HEK293T (cell line): ENCODE data around the gene ALPK1.

Experiments used
- BHLHE40 ChIP-seq: fragments of 450-650 bp; IDR thresholded peaks from 2 replicates; pipeline ENCODE4 v1.6.1; 2016; ENCODE audit warnings: mild to moderate bottlenecking, moderate library complexity, borderline replicate concordance
- FOXK2 ChIP-seq: fragments of 450-650 bp; IDR thresholded peaks from 2 replicates; pipeline ENCODE4 v1.6.1; 2016; ENCODE audit warnings: mild to moderate bottlenecking
- FOXM1 ChIP-seq: fragments of 450-650 bp; IDR thresholded peaks from 2 replicates; pipeline ENCODE4 v1.6.1; 2017; ENCODE audit warnings: mild to moderate bottlenecking, borderline replicate concordance
- HDGF ChIP-seq: fragments of 450-650 bp; IDR thresholded peaks from 2 replicates; pipeline ENCODE4 v1.6.1; 2017; ENCODE audit warnings: antibody characterized with exemption, borderline replicate concordance
- LEF1 ChIP-seq: fragments of 450-650 bp; IDR thresholded peaks from 2 replicates; pipeline ENCODE4 v1.6.1; 2017; ENCODE audit warnings: mild to moderate bottlenecking, borderline replicate concordance
- SUZ12 ChIP-seq: fragments of 450-650 bp; IDR thresholded peaks from 2 replicates; pipeline ENCODE4 v1.6.1; 2016; ENCODE audit warnings: mild to moderate bottlenecking
- TARDBP ChIP-seq: fragments of 450-650 bp; IDR thresholded peaks from 2 replicates; pipeline ENCODE4 v1.6.1; 2016
- ZNF384 ChIP-seq: fragments of 450-650 bp; IDR thresholded peaks from 2 replicates; pipeline ENCODE4 v1.6.1; 2016

DNA sequence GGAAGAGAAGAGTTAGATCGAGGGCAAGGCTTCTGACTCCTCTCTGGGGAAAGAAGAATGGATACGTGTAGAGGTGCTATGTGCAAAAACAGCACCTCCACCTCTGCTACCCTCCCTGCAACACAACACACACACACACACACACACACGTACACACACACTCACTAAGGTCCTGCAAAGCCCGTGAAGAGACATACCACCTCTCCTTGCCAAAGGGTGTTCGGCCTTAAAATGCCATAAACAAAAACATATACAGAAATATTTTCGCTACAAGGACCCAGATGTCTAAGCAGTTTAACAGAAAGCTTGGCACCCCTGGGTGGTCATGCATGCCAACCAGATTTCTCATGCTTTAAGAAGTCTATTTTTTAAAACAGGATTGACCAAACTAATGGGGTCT is 13.0 kb upstream of the ALPK1 start:
- TF ChIP-seq TARDBP, result no peak
- no peak for TF ChIP-seq FOXM1
- TF ChIP-seq ZNF384, result no peak
- no peak for TF ChIP-seq HDGF
- TF ChIP-seq SUZ12, result no peak
- no peak for TF ChIP-seq FOXK2
- no peak for TF ChIP-seq LEF1
- TF ChIP-seq BHLHE40, result no peak
